KOPT-K1 (cell line): ENCODE data around the gene ACRBP.

Experiments
- H3K27ac ChIP-seq: fragments of 200-600 bp; sonication (generic); 2 replicates; pipeline ENCODE4 v1.5.1; 2016; ENCODE audit warnings: antibody characterized with exemption, mild to moderate bottlenecking, low read depth, low read length; ENCODE audit not compliant: poor library complexity, severe bottlenecking
- H3K36me3 ChIP-seq: fragments of 200-600 bp; sonication (generic); 2 replicates; pipeline ENCODE4 v1.5.1; 2017; ENCODE audit warnings: antibody characterized with exemption, mild to moderate bottlenecking, low read length, moderate library complexity; ENCODE audit not compliant: insufficient read depth
- H3K9me3 ChIP-seq: fragments of 200-600 bp; sonication (generic); 2 replicates; pipeline ENCODE4 v1.5.1; 2017; ENCODE audit warnings: antibody characterized with exemption, low read length, mild to moderate bottlenecking; ENCODE audit not compliant: insufficient read depth, poor library complexity, severe bottlenecking

The ACRBP gene

DNA sequence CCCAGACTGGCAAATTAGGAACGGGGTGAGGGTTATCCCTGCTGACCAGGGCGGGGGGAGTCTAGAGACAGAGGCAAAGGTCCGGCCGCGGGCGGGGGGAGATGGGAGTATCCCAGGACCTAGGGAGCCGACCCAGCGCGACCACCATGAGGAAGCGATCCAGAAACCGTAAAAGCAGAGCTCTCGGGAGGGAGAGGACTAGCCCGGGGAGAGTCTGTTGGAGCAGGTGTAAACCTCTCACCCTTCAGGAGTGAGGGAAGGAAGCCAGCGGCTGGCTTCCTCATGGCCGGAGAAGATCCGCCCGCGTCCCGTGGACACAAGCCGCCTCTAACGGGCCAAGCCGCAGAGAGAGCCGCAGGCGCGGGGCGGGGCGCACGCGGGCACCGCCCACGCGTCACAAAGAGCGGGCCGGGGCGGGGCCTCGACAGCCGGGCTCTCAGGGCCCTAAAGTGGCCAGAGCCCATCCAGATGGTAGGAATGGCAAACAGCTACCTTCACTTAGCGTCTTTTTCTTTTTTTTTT, at the start of gene ACRBP:
Gene ACRBP (minus strand): TSS at position 350 of the 522 bp plus-strand sequence. CDS start 66 bp downstream, at position 284.
- no peaks in the 10 kb centered on the region for H3K9me3 ChIP-seq
- no peak within 1 kb of the TSS for H3K27ac ChIP-seq
- H3K36me3 ChIP-seq, result peaks cover 40% of the 10 kb centered on the region

DNA sequence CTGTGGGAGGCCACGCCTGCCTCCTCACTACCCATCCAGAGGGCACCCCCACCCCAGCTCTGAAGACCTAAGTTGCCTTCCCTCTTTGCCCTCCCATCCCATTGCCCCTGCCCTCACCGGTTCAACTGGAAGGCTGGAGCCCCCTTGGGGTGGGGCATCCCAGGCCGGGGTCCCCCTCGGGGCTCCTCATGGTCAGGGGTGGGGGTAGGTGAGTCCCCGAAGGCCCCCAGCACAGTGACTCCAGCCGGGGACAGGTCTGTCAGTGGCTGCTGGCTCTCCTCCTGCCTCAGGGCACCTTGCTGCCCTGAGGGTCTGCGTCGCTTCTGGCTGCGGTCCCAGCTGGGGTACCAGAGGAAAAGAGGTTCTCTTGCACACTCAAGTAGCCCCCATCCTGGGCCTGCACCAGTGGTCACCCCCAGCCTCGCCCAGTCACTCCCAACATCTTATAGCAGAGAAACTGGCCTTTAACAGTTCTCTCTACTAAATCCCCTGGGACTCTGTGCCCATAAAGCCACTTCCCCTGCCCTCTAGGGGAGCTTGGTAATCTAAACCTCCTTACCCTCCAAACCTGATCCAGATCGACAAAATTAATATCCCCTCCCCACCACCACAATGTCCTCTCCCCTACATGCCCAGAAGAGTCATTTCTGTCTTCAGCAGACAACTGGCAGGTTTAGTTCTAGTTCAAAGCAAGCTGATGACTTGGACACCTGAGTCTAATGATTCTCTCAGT, 48.2 kb upstream of the ACRBP start:
- Histone ChIP-seq H3K36me3 (no peaks in the 10 kb centered on the region), H3K27ac (no peak overlapping the region), H3K9me3 (no peaks in the 10 kb centered on the region)

DNA sequence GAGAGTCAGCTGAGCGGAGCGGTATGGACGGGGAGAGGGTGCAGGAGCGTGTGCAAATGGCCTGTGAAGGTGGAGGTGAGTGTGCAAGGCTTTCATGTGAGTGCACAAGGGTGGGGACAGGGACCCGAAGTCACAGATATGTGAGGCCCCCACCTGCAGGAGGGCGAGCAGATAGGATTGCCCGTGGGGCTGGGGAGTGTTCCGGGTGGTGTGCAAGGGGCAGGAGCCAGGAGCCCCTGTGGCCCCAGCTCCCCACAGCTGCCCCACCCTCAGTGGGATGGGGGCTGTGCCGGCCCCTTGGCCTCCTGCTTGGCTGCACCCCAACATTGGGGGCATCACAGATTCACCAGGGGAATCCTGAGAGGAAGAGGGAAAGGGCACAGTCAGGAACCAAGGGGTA, 47.5 kb upstream of the ACRBP start:
- Histone ChIP-seq H3K27ac (no peak overlapping the region), H3K9me3 (no peaks in the 10 kb centered on the region), H3K36me3 (no peaks in the 10 kb centered on the region)

DNA sequence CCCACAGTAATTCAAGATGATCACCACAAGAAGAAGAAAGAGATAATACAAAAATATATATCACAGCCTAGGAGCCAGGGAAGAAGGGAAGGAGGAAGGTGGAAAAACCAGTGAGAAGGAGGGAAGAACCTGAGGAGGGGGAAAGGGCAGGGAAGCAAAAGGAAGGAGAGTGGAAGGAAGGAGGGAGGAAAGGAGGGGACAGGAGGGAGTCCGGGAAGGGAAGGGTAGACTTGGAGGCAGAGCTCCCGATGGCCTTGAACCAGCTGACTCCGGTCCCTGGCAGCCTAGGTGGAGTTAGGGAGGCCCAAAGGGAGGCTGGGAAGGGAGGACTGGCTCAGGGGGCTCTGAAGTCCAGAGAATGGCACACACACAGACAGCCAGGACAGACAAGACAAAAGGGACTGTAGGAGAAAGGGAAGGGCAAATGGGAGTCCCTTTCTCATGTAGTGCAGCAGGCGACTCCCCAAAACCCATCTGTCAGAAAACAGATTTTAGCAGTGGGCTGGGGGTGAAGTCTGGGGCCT, 46.7 kb upstream of the ACRBP start:
- no peaks in the 10 kb centered on the region for H3K36me3 ChIP-seq
- no peaks in the 10 kb centered on the region for H3K9me3 ChIP-seq
- H3K27ac ChIP-seq, result no peak overlapping the region

DNA sequence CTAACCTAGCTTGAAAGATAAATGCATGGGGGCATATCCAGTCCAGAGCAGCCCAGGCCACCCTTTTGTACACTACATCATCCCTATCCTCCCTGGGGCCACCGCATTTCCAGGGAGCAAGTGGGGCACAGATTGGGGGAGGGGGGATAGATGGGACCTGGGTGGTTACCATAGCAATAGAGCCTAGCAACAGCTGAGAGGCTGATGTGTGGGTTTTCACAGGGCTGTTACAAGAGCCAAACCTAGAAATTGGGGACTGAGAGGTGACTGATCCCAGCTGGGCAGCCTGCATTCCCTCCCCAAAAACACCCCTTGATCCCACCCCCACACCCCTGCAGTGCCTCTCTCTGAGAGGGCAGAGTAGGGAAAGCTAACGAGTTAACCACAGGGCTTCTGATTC, 45.7 kb upstream of the ACRBP start:
- H3K27ac ChIP-seq, result no peak overlapping the region
- H3K36me3 ChIP-seq, result no peaks in the 10 kb centered on the region
- no peaks in the 10 kb centered on the region for H3K9me3 ChIP-seq

DNA sequence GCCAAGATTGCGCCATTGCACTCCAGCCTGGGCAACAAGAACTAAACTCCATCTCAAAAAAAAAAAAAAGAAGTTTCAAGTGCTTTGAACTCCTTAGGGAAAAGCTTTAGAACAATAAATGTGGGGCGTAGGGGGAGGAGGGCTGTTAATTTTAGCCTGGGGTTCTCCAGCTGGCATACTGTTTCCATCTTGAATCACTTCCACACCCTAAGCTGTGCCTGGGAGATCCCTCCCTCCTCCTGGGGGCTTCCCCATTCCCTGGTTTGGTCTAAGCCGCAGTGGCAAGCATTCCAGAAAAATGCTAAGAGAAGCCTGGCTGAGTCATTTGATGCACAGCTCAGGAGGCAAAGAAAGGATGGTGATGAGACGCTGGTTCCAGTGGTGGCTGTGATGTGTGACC, 44.2 kb upstream of the ACRBP start:
- no peaks in the 10 kb centered on the region for H3K9me3 ChIP-seq
- peaks cover 12% of the 10 kb centered on the region for H3K36me3 ChIP-seq
- H3K27ac ChIP-seq, result no peak overlapping the region

DNA sequence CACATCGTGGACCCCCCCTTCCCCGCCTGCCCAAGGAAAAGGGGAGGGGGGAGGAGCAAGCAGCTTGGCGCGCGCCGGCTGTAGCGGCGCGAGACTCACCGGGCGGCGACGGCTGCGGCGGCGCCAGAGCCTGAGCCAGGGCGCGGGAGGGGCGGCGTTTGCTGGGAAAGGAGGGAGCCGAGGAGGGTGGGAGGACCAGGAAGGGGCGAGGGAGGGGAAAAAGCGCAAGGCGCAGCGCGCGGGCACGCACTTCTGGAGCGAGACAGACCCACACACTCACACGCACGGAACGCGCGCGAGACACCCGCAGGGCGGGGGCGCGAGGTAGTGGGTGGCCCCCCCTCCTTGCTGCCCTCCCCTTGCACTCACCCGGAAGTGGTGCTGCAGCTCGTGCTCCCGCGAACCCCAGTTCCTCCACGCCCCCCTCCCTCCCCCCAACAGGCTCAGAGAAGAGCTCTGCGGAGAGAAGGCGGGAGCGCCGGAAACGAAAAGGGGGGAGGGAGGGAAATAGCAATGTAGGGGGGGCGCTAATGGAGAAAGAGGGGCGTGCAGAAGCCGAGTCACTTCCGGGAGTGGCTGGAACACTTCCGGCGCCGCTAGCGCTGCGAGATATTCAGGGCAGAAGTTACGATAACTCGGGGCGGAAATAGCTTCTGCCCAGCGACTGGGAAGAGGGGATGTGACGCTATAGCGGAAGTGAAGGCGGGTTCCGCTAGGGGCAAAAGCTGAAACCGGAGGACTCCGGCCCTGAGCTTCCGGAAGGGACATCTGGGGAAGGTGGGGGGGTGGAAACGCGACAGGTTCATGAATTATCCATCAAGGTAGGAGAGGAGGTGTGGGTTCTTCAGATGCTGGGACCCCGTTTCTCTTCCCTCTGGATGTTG, 42.0 kb upstream of the ACRBP start, which contains the start of gene ZNF384:
Gene ZNF384 (minus strand): TSS at position 377 of the 884 bp plus-strand sequence. CDS start 9,855 bp downstream, outside the sequence.
- H3K27ac ChIP-seq, result peak within 1 kb of the TSS; percentile 96
- no peaks in the 10 kb centered on the region for H3K9me3 ChIP-seq
- peaks cover 33% of the 10 kb centered on the region for H3K36me3 ChIP-seq

DNA sequence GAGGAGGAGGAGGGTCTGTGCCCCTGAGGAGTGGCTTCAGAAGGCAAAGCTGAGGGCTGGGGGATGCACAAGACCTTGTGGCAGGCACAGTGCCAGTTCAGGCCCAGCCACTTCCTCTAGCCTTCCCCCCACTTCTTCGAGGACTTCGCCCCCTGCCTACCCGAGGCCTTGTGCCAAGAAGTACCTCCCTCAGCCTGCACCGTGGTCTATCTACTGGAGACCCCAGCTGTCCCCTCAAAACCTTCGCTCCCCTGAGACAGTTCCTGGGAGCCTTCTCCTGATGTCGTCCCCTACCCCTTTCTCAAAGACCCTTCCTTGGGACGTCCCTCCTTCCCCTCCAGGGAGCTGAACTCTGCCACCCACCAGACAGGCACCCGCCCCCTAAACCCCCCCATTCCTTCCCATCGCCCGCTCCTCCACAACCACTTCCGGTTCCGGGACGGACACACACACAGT, 41.3 kb upstream of the ACRBP start:
- peaks cover 40% of the 10 kb centered on the region for H3K36me3 ChIP-seq
- no peaks in the 10 kb centered on the region for H3K9me3 ChIP-seq
- H3K27ac ChIP-seq, result peak overlapping the region; percentile 96

DNA sequence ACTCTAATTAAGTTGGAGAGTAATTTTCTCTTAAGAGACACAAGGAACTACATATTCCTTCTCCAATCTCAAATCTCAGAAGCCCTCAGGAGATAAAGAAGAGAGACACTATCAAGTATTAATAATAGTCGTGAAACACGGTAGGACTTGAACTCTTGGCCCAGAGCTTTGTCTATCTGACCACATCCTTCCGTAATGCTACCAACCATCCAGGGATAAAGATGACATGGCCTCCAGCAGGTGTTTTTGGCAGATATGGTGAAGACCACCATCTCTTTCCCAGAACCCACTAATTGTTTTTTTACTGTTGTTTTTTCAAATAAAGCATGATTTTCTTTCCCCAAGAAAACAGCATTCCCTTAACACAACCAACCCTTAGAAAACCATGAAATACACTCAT, 38.6 kb upstream of the ACRBP start:
- Histone ChIP-seq H3K27ac (no peak overlapping the region), H3K9me3 (no peaks in the 10 kb centered on the region), H3K36me3 (peaks cover 65% of the 10 kb centered on the region)

DNA sequence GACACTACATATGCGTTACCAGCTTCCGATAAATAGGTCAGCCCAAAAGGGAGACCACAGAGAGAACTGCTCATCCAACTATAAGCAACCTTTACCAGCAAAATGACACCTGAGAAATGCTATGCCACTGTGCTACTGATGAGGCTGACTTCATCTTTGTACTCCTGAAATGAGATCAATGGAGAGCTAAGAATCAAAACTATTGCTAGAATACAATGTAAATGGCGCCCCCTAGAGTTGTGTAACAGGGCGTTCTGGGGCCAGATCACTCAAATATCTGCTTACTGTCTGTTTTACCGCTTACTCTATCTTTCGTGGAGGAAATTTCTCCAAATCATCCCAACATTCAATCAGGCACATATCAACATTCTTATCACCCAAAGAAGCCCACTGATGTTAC, 37.4 kb upstream of the ACRBP start:
- Histone ChIP-seq H3K9me3 (no peaks in the 10 kb centered on the region), H3K27ac (no peak overlapping the region), H3K36me3 (peaks cover 78% of the 10 kb centered on the region)

DNA sequence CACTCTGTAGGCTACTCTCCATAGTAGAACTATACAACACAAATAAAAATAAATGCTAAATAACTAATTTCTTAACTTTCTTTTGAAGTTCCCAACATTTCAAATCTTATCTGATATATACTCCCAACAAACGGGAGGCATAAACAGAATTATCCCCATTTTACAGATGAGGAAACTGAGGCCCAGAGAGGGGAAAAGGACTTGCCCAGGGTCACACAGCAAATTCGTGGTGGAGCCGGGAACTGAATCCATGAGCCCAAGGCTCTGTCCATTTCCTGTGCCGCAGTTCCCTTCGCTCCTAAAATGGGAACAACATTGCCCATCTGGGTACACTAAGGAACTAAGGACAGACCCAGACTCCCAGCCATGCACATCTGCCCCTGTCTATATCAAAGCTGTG, 29.7 kb upstream of the ACRBP start:
- no peaks in the 10 kb centered on the region for H3K9me3 ChIP-seq
- peaks cover 99% of the 10 kb centered on the region for H3K36me3 ChIP-seq

DNA sequence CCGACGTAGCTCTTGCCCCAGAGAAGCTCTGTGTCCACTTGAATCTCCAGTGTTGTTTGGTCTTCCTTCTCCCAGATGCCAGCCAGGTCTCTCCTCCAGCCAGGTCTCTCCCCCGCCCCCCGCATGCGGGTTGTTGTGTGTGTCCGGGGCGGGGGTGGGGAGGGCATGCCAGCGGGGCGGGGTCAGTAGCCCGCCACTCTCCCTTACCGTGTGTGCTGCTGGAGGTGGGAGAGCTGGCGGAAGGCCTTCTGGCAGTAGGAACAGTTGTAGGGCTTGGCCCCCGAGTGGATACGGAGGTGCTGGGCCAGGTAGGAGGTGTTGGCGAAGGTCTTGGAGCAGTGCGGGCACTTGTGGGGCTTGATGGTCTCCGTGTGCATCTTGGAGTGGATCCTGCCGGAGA, 24.9 kb upstream of the ACRBP start:
- Histone ChIP-seq H3K9me3 (no peaks in the 10 kb centered on the region), H3K27ac (no peak overlapping the region), H3K36me3 (peaks cover 100% of the 10 kb centered on the region)

More for the DNA sequence above, 29.7 kb upstream of the ACRBP start:
- no peak overlapping the region for H3K27ac ChIP-seq

DNA sequence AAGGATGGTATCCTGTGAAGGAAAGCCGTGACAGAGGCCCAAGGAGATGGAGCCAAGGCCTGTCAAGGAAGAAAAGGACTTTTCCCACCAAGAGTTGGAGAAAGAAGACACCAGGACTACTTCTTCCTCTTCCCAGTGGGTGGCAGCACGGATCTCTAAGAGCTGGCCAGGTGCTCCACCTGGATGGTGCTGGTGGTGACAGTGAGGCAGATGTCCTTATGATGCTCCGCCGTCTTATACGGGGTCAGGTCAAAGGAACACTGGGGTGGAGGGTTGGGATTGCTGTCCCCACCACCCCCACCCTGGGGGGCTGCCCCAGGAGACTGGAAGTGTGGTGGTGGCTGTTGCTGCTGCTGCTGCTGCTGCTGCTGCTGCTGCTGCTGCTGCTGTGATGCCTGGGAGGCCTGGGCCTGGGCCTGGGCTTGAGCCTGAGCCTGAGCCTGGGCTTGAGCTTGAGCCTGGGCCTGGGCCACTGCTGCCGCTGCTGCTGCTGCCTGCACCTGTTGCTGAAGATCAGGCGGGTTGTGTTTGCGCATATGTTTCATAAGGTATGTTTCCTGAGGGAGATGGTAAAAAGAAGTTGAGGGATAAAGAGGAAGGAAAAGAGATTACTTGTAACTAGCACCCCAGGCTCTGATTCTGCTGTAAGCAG, 20.5 kb upstream of the ACRBP start:
- H3K27ac ChIP-seq, result no peak overlapping the region
- no peaks in the 10 kb centered on the region for H3K9me3 ChIP-seq
- H3K36me3 ChIP-seq, result peaks cover 70% of the 10 kb centered on the region

DNA sequence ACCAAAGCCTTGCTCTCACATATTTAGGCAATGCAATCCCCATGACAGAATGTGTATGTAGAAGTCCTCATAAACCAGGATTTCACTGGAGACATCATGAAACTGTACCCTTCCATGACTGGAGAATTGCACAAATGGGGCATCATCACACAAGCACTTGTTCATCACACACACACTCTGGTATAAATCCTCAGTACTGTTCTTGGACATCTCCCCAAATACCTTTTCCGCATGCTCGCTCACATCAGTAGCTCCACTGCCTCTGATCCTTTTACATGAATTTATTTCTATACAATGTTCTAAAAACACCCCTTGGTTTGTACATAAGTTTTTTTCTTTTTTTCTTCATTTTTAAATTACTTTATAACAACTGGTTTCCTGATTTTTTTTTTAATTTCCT, 19.0 kb upstream of the ACRBP start:
- peaks cover 56% of the 10 kb centered on the region for H3K36me3 ChIP-seq
- no peak overlapping the region for H3K27ac ChIP-seq
- no peaks in the 10 kb centered on the region for H3K9me3 ChIP-seq

DNA sequence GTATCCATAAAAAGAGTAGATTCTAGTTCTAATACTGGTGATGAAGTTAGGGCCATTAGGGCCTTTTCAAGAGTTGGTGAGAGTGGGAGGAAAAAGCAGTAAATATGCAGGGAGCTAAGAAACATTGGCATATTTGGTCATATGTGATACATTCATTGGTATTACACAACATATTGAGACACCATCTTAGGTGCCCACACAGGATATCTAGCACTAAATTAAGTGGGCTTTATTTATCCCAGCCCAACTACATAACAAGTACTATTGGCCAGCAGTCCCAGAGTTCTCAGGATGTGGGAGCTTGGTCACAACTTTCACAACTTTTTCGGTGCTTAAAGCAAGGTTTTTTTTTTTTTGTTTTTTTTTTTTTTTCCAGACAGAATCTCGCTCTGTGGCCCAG, 17.7 kb upstream of the ACRBP start:
- Histone ChIP-seq H3K27ac (no peak overlapping the region), H3K9me3 (no peaks in the 10 kb centered on the region), H3K36me3 (peaks cover 42% of the 10 kb centered on the region)
